Kidney epithelial cell (primary cell): Measurements from ENCODE around the gene CAMSAP1. TPM values are rescaled to one million over a fixed set of nuclear protein-coding genes. Genes with fewer than 3 reads are reported as not detected.

ENCODE experiments used
- DNase-seq: peaks from one replicate; pipeline ENCODE4 v3.0.0-alpha.2; 2010; ENCODE audit warnings: low read depth
- H3K27me3 ChIP-seq: 2 replicates; pipeline ENCODE4 v1.6.0; 2011; ENCODE audit warnings: low read length; ENCODE audit not compliant: control insufficient read depth, insufficient read depth
- H3K36me3 ChIP-seq: 2 replicates; pipeline ENCODE4 v1.5.1; 2011; ENCODE audit warnings: low read length; ENCODE audit not compliant: control insufficient read depth, insufficient read depth
- H3K4me3 ChIP-seq: 2 replicates; pipeline ENCODE4 v1.5.1; 2011; ENCODE audit warnings: low read depth, mild to moderate bottlenecking, control low read depth, low read length
- total RNA-seq: library from RNA; depleted of rRNA; stranded (reverse); fragments of >200 nt; gene quantifications from 2 replicates; pipeline ENCODE4 v1.2.3, GENCODE V29; 2015
- TF ChIP-seq, protein P1 (sequence below): IDR thresholded peaks from 2 replicates; pipeline ENCODE4 v1.5.1; 2011; ENCODE audit warnings: mild to moderate bottlenecking, moderate library complexity, low read length, control low read depth, inconsistent platforms; ENCODE audit not compliant: insufficient read depth, poor library complexity, severe bottlenecking

The CAMSAP1 gene
- total RNA-seq, 1 donor from 2014 or later, result 70.4 TPM

DNA sequence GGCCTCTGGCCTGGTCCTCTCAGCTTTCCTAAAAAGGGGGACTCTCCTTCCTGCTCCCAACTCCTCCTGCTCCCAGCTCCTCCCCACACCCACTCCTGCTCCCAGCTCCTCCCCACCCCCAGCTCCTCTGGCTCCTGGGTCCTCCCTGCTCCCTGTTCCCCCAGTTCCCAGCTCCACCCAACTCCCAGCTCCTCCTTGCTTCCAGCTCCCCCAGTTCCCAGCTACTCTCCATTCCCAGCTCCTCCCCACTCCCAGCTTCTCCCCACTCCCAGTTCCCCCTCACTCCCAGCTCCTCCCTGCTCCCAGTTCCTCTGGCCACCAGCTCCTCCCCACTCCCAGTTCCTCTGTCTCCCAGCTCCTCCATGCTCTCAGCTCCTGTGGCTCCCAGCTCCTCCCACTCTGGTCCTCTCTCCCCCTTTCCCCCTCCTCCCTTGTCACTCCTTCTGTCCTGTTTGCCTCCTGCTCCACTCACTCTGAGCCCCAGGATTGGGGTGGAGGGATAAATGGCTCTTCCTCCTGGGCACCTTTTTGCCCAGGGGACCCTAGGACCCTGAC is 129.6 kb downstream of the CAMSAP1 start:
- H3K36me3 ChIP-seq, result no peaks in the 10 kb centered on the region
- H3K27me3 ChIP-seq, result peaks cover 5% of the 10 kb centered on the region
- no peak for DNase-seq
- no peak overlapping the region for H3K4me3 ChIP-seq
- TF ChIP-seq, protein P1, sequence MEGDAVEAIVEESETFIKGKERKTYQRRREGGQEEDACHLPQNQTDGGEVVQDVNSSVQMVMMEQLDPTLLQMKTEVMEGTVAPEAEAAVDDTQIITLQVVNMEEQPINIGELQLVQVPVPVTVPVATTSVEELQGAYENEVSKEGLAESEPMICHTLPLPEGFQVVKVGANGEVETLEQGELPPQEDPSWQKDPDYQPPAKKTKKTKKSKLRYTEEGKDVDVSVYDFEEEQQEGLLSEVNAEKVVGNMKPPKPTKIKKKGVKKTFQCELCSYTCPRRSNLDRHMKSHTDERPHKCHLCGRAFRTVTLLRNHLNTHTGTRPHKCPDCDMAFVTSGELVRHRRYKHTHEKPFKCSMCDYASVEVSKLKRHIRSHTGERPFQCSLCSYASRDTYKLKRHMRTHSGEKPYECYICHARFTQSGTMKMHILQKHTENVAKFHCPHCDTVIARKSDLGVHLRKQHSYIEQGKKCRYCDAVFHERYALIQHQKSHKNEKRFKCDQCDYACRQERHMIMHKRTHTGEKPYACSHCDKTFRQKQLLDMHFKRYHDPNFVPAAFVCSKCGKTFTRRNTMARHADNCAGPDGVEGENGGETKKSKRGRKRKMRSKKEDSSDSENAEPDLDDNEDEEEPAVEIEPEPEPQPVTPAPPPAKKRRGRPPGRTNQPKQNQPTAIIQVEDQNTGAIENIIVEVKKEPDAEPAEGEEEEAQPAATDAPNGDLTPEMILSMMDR, result no peak

DNA sequence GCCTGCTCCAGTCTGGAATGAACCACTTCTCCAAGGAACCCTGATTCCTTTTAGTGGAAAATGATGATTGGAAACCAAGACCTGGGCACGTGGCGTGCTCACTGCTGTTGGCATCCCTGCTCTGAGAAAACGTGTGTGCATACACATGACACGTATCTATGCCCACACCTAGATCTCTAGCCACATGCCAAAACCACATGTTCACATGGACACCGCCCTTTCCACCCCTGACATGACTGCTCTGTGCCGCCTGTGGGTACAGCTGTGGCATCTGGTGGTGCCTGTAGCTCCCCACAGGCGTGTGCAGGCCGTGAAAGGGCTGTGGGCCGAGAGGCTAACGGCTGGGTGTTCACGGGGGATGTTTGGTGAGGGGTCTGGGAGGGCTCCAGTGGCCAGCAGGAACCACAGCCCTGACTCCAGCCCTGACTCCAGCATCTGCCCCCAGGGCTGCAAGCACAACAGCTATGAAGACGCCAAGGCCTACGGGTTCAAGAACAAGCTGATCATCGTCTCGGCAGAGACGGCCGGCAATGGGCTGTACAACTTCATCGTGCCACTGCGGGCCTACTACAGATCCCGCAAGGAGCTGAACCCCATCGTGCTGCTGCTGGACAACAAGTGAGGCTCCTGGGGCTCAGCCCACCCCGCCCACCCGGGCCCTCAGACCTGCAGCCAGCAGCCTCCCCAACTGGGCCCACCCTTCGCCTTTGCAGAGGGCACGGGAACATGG is 130.3 kb downstream of the CAMSAP1 start:
- TF ChIP-seq, protein P1, result no peak
- DNase-seq, result no peak
- no peaks in the 10 kb centered on the region for H3K36me3 ChIP-seq
- H3K4me3 ChIP-seq, result no peak overlapping the region
- peaks cover 10% of the 10 kb centered on the region for H3K27me3 ChIP-seq

DNA sequence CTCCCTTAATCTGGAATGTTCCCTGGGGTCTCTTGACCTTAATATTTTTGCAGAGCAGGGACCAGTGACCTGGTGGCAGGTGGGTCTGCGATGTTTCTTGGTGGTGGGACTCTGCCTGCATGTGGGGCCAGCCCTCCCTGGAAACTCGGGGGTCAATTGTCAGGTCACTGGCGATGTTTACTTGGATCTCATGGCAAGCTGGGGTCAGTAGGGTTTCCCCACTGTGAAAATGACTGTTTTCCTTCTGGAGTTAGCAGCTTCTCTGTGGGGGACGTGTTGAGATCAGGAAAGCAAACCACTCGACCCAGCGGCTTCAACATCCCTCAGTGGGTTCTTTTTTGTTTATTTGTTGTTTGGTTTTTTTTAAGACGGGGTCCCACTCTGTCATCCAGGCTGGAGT is 131.4 kb downstream of the CAMSAP1 start:
- peaks cover 10% of the 10 kb centered on the region for H3K27me3 ChIP-seq
- no peaks in the 10 kb centered on the region for H3K36me3 ChIP-seq
- TF ChIP-seq, protein P1, result no peak
- DNase-seq, result no peak
- no peak overlapping the region for H3K4me3 ChIP-seq

DNA sequence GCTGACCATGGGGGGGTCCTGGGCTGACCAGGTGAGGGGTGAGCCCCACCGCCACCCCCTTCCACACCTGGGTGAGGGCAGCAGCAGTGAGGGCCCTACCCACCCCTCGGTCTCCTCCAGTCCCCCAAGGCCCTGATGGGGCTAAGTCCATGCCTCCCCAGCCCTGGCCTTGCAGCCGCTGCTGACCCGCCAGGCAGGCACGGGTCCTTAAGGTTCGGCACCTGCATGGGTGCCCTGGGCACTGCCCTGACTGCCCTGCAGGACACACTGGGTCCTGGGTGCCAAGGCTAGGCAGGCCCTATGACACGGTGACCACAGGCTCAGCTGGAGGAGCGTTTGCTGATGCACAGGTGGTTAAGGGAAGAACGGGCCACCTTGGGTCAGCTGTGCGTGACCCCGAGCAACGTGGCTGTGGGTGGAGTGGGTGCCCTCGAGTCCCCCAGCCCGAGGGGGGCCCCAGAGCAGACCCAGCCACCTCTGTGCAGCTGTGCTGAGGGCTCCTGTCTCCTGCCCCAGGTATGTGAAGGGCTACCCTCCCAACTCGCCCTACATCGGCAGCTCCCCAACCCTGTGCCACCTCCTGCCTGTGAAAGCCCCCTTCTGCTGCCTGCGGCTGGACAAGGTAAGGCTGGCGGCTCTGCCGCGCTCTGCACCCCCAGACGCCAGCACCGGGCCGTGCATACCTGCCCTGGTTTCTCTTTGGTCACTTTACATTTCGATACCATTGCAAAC is 132.4 kb downstream of the CAMSAP1 start:
- Histone ChIP-seq H3K4me3 (no peak overlapping the region), H3K36me3 (no peaks in the 10 kb centered on the region), H3K27me3 (peaks cover 10% of the 10 kb centered on the region)
- TF ChIP-seq, protein P1, result no peak
- DNase-seq, result no peak

DNA sequence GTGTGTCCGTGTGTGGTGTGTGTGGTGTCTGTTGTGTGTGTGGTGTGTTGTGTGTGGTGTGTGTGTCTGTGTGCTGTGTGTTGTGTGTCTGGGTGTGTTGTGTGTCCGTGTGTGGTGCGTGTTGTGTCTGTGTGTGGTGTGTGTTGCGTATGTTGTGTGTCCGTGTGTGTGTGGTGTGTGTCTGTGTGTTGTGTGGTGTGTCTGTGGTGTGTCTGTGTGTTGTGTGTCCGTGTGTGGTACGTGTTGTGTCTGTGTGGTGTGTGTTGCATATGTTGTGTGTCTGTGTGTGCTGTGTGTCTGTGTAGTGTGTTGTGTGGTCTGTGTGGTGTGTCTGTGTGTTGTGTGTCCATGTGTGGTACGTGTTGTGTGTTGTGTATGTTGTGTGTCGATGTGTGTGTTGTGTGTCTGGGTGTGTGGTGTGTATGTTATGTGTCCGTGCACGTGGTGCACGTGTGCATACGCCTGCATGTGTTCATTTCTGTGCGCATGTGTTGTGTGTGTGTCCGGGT is 133.1 kb downstream of the CAMSAP1 start:
- peaks cover 10% of the 10 kb centered on the region for H3K27me3 ChIP-seq
- DNase-seq, result no peak
- TF ChIP-seq, protein P1, result no peak
- no peak overlapping the region for H3K4me3 ChIP-seq
- H3K36me3 ChIP-seq, result no peaks in the 10 kb centered on the region
